ENCODE measurements around the gene KRT13. TPM values are rescaled to one million over a fixed set of nuclear protein-coding genes. Genes with fewer than 3 reads are reported as not detected.
A peak's percentile ranks its signal among the peaks of the same experiment; 100 is the strongest.

Gene KRT13
- total and polyA plus RNA-seq, 9 of the 15 experiments (the other 6 are each of a cell fraction or from before 2014, with no cell fraction given) = 0.11 to 1.1 (median 0.24) TPM; not detected in 3

DNA sequence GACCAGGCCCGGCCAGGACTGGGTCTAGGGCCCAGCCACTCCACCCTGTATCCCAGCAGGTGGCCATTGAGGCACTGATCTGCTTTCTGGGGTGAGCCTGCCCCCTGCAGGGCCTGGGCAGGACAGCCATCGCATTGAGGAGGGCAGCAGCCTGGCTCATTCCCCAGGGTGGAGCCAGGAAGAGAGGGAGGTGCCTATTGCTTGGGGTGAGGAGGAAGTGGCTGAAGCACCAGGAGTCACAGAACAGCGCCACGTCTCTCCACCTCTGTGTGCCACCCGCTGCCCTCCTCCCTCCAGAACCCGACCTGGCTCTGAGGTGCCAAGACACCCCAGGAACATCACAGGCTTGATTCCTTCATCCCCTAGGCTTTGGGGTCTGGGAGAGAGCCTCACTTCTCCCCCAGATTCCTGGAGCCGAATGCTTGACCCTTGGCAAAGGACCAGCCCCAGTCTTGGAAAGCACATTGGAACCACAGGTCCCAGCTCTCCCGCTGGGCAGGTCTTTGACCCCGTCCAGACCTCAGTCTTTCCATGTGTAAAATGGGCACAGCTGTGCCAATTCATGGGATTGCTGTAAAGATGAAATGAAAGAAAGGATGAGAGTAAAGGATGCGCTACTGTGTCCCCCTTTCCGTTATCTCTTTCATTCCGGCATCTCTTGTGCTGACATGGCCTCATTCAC, 8.5 kb downstream of the KRT13 start (continued):
- TF ChIP-seq, protein P1, sequence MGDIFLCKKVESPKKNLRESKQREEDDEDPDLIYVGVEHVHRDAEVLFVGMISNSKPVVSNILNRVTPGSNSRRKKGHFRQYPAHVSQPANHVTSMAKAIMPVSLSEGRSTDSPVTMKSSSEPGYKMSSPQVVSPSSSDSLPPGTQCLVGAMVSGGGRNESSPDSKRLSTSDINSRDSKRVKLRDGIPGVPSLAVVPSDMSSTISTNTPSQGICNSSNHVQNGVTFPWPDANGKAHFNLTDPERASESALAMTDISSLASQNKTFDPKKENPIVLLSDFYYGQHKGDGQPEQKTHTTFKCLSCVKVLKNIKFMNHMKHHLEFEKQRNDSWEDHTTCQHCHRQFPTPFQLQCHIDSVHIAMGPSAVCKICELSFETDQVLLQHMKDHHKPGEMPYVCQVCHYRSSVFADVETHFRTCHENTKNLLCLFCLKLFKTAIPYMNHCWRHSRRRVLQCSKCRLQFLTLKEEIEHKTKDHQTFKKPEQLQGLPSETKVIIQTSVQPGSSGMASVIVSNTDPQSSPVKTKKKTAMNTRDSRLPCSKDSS (IDR thresholded peaks at IDR 0.05; ENCODE audit: low read depth, partially characterized antibody) = no peak
- TF ChIP-seq FOXA3 (CRISPR knock-in tag; conservative IDR thresholded peaks at IDR 0.05 in 1 of 2, IDR thresholded peaks at IDR 0.05 in 1 of 2) (no peak), ZNF140 (CRISPR knock-in tag; IDR thresholded peaks at IDR 0.05) (no peak), SMARCA4 (IDR thresholded peaks at IDR 0.05) (0 out of 2 replicates have a peak, but pooled peaks have one; percentile 19), ZFP1 (CRISPR knock-in tag; IDR thresholded peaks at IDR 0.05) (no peak), ZNF165 (CRISPR knock-in tag; IDR thresholded peaks at IDR 0.05; ENCODE audit: borderline replicate concordance) (no peak), SMARCA5 (IDR thresholded peaks at IDR 0.05) (peak; percentile 94), FIP1L1 (IDR thresholded peaks at IDR 0.05; ENCODE audit: low read depth, low read length, poor library complexity, severe bottlenecking) (no peak), NFIC (IDR thresholded peaks at IDR 0.05) (peak; percentile 34; the same call in 1 of the 2 replicates)

DNA sequence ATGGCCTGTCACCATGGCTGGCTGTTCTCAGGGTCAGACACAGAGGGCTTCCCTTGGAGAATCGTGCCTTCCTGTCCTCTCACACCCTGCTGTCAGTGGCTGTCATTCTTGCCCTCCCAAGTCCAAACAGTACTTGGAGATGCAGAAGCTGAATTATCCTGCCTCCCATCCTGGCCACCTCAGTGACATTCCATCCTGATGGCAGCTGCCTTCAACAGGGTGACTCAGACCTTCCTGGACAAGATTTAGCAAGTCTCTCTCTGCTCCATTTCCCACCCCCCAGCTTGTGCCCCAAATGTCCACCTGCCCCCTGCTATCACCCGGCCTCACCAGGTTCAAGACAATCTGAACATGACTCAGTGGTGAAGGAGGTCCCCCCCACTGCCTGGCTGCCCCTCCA, 10.9 kb downstream of the KRT13 start:
- Histone ChIP-seq H2AFZ (ENCODE audit: low read depth, low read length) (no peak overlapping the region), H3K27me3 (ENCODE audit: control insufficient read depth in 2 of 2, insufficient read depth in 2 of 2, low read length in 2 of 2) (peaks cover 2 to 6% of the 10 kb centered on the region in 2 experiments; a peak in 1 of 5 replicates), H3K27ac (ENCODE audit: extremely low read depth, low read depth, low read length) (no peak overlapping the region), H3K9me1 (ENCODE audit: control insufficient read depth, insufficient read depth, low read length) (no peaks in the 10 kb centered on the region), H3K4me1 (replicated peaks in 1 of 2; ENCODE audit: control insufficient read depth in 2 of 2, insufficient read depth in 2 of 2, low read length in 2 of 2) (peaks cover 27 to 31% of the 10 kb centered on the region in 2 experiments), H3K9ac (ENCODE audit: insufficient read depth in 1 of 2, low read depth in 2 of 2, low read length in 2 of 2) (peak overlapping the region in 1 of 2 experiments; percentile 39; a peak in 1 of 4 replicates), H3K4me2 (ENCODE audit: insufficient read depth, low read length) (no peak overlapping the region), H4K20me1 (replicated peaks; ENCODE audit: control insufficient read depth, insufficient read depth, low read length) (no peaks in the 10 kb centered on the region), H3K4me3 (no peak overlapping the region), H3K36me3 (ENCODE audit: control insufficient read depth, insufficient read depth, low read length) (no peaks in the 10 kb centered on the region), H3K79me2 (ENCODE audit: control insufficient read depth, insufficient read depth, low read length) (no peaks in the 10 kb centered on the region), H3K9me3 (replicated peaks; ENCODE audit: control insufficient read depth, insufficient read depth, low read depth, low read length) (no peaks in the 10 kb centered on the region)
- no TSS peak for BruUV-seq (replicated peaks)
- DNase-seq (ENCODE audit: extremely low read depth in 1 of 4, low spot score in 3 of 4) (no peak), FAIRE-seq (no peak), ATAC-seq (no peak)
- ChIA-PET POLR2A (interaction anchor here (0.6 to 1.0 kb wide), 4 partner anchors 9 to 27 kb away, joined by 3 to 4 read pairs (median 3); no protein-coding TSS in a partner anchor), CTCF (ENCODE audit: low intra/inter-chr PET ratio) (no interaction called here)
- in situ Hi-C loops (cut with MboI) = no loop called here
- TF ChIP-seq, protein P2, sequence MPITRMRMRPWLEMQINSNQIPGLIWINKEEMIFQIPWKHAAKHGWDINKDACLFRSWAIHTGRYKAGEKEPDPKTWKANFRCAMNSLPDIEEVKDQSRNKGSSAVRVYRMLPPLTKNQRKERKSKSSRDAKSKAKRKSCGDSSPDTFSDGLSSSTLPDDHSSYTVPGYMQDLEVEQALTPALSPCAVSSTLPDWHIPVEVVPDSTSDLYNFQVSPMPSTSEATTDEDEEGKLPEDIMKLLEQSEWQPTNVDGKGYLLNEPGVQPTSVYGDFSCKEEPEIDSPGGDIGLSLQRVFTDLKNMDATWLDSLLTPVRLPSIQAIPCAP (CRISPR knock-in tag; IDR thresholded peaks at IDR 0.05; ENCODE audit: borderline replicate concordance) = no peak
- intact Hi-C loops (cut with micrococcal nuclease) = loop anchor here (10.0 kb wide), 1 partner anchor 590 kb away; no protein-coding TSS in a partner anchor
- 19% methylated on average over 2 of the region's 2 CpGs for WGBS (ENCODE audit: insufficient coverage, low coverage, missing lambda C conversion rate)
